Measurements from ENCODE around the gene PLEKHG4.

The PLEKHG4 gene

DNA sequence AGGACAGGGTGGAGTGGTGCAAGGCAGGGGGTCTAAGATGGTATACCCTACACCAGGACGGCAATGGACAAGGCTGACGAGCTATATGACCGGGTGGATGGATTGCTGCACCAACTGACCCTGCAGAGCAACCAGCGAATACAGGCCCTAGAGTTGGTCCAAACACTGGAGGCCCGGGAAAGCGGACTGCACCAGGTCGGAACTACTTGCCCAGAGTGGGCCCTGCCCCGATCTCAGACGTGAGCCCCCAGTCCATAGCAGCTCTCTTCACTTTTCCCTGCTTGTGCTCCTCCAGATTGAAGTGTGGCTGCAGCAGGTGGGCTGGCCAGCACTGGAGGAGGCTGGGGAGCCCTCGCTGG is 3.1 kb downstream of the PLEKHG4 start:
- no peaks in the 10 kb centered on the region for H3K9me3 ChIP-seq (replicated peaks in 1 of 2; ENCODE audit: control insufficient read depth in 2 of 2, insufficient read depth in 1 of 2, low read depth in 1 of 2, low read length in 2 of 2)
- no peak overlapping the region for H4K8ac ChIP-seq (ENCODE audit: low read depth, low read length)
- no peak overlapping the region for H3K4me2 ChIP-seq (ENCODE audit: insufficient read depth, low read length, poor library complexity, severe bottlenecking)
- no peak overlapping the region for H3K4me3 ChIP-seq (ENCODE audit: low read length in 2 of 2)
- no CpG with 5 or more reads among the region's 10 CpGs for WGBS, 2 donors (ENCODE audit: extremely low coverage in 2 of 2, insufficient read length in 2 of 2, insufficient replicate concordance in 1 of 2)
- peak overlapping the region; percentile 43 for H2AK5ac ChIP-seq (ENCODE audit: low read depth, low read length)
- H2BK12ac ChIP-seq (ENCODE audit: low read length), result no peak overlapping the region
- H3K79me1 ChIP-seq (ENCODE audit: low read depth, low read length), result no peaks in the 10 kb centered on the region
- H3K14ac ChIP-seq (ENCODE audit: low read length), result no peak overlapping the region
- H3K18ac ChIP-seq (ENCODE audit: low read length), result no peak overlapping the region
- peaks cover 0 to 69% (median 11%) of the 10 kb centered on the region in 3 experiments for H3K27me3 ChIP-seq (ENCODE audit: control insufficient read depth in 3 of 3, insufficient read depth in 3 of 3, low read depth in 1 of 3, low read length in 3 of 3)
- no peak overlapping the region for H3K9ac ChIP-seq (ENCODE audit: low read depth, low read length, poor library complexity)
- no peaks in the 10 kb centered on the region for H3K4me1 ChIP-seq (ENCODE audit: control insufficient read depth in 2 of 2, insufficient read depth in 1 of 2, low read depth in 1 of 2, low read length in 2 of 2)
- no peak for DNase-seq (ENCODE audit: low spot score)
- H3K23ac ChIP-seq (ENCODE audit: low read depth, low read length, poor library complexity), result peak overlapping the region; percentile 25
- no peak overlapping the region for H4K91ac ChIP-seq (ENCODE audit: low read depth, low read length, poor library complexity)
- no peak overlapping the region for H3K4ac ChIP-seq (ENCODE audit: low read length)
- H2BK15ac ChIP-seq (ENCODE audit: low read length), result no peak overlapping the region
- H2BK120ac ChIP-seq (ENCODE audit: low read depth, low read length), result no peak overlapping the region
- H3K27ac ChIP-seq (replicated peaks; ENCODE audit: low read length), result no peak overlapping the region
- no peak overlapping the region for H2AFZ ChIP-seq (ENCODE audit: low read length)
- no peak overlapping the region for H2BK5ac ChIP-seq (ENCODE audit: low read length)
- no peaks in the 10 kb centered on the region for H3K36me3 ChIP-seq (replicated peaks in 1 of 2; ENCODE audit: control insufficient read depth in 2 of 2, insufficient read depth in 2 of 2, low read length in 2 of 2)

DNA sequence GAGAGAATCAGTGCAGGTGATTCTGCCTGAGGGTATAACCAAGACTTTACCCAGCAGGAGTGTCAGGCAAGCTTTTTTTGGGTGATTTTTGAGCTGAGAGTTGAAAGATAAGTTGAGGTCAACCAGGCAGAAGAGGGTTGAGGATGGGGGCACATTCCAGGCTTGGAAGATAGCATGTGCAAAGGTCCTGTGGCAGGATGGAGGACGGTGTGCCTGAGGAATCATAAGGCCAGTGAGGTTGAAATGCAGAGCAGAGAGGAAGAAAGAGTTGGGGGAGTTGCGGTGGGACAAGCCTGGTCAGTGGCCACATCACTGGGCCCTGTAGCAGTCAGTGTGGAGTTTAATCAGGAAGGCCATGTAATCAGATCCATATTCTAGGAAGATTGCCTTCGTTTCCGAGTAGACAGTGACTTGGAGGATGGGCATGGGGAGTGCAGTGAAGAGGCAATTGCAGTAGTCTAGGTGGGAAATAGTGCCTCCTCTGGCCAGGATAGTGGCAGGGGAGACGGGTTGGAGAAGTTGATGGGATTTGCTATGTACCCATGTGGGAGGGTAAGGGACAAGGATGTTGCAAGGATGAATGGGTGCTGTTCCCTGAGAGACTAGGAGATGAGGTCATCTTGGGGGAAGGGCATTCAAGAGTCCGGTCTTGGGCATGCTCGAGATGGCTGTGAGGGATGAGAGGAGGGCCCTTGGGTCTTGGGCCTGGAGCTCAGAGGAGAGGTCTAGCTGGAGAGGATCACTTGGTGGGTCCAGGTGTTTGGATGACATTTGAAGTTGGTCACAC is 3.9 kb downstream of the PLEKHG4 start:
- no peak overlapping the region for H3K27ac ChIP-seq (replicated peaks; ENCODE audit: low read length)
- no peak overlapping the region for H3K18ac ChIP-seq (ENCODE audit: low read length)
- no peak overlapping the region for H3K4ac ChIP-seq (ENCODE audit: low read length)
- no peaks in the 10 kb centered on the region for H3K79me1 ChIP-seq (ENCODE audit: low read depth, low read length)
- H2BK5ac ChIP-seq (ENCODE audit: low read length), result no peak overlapping the region
- H3K4me1 ChIP-seq (ENCODE audit: control insufficient read depth in 2 of 2, insufficient read depth in 1 of 2, low read depth in 1 of 2, low read length in 2 of 2), result no peaks in the 10 kb centered on the region
- no peak overlapping the region for H2BK120ac ChIP-seq (ENCODE audit: low read depth, low read length)
- H3K23ac ChIP-seq (ENCODE audit: low read depth, low read length, poor library complexity), result no peak overlapping the region
- no peak overlapping the region for H3K14ac ChIP-seq (ENCODE audit: low read length)
- no CpG with 5 or more reads among the region's 7 CpGs for WGBS, 2 donors (ENCODE audit: extremely low coverage in 2 of 2, insufficient read length in 2 of 2, insufficient replicate concordance in 1 of 2)
- no peak for DNase-seq (ENCODE audit: low spot score)
- H2AFZ ChIP-seq (ENCODE audit: low read length), result no peak overlapping the region
- no peak overlapping the region for H3K4me3 ChIP-seq (ENCODE audit: low read length in 2 of 2)
- no peak overlapping the region for H2BK12ac ChIP-seq (ENCODE audit: low read length)
- peaks cover 0 to 64% (median 11%) of the 10 kb centered on the region in 3 experiments for H3K27me3 ChIP-seq (ENCODE audit: control insufficient read depth in 3 of 3, insufficient read depth in 3 of 3, low read depth in 1 of 3, low read length in 3 of 3)
- H4K8ac ChIP-seq (ENCODE audit: low read depth, low read length), result no peak overlapping the region
- H3K9ac ChIP-seq (ENCODE audit: low read depth, low read length, poor library complexity), result no peak overlapping the region
- H2AK5ac ChIP-seq (ENCODE audit: low read depth, low read length), result no peak overlapping the region
- no peak overlapping the region for H2BK15ac ChIP-seq (ENCODE audit: low read length)
- H3K4me2 ChIP-seq (ENCODE audit: insufficient read depth, low read length, poor library complexity, severe bottlenecking), result no peak overlapping the region
- no peak overlapping the region for H4K91ac ChIP-seq (ENCODE audit: low read depth, low read length, poor library complexity)
- no peaks in the 10 kb centered on the region for H3K9me3 ChIP-seq (replicated peaks in 1 of 2; ENCODE audit: control insufficient read depth in 2 of 2, insufficient read depth in 1 of 2, low read depth in 1 of 2, low read length in 2 of 2)
- no peaks in the 10 kb centered on the region for H3K36me3 ChIP-seq (replicated peaks in 1 of 2; ENCODE audit: control insufficient read depth in 2 of 2, insufficient read depth in 2 of 2, low read length in 2 of 2)

- no peak for DNase-seq (ENCODE audit: low spot score)
- Histone ChIP-seq H4K8ac (ENCODE audit: low read depth, low read length) (no peak overlapping the region), H3K14ac (ENCODE audit: low read length) (no peak overlapping the region), H3K27me3 (ENCODE audit: control insufficient read depth in 3 of 3, insufficient read depth in 3 of 3, low read depth in 1 of 3, low read length in 3 of 3) (peaks cover 0 to 57% (median 7%) of the 10 kb centered on the region in 3 experiments), H2BK120ac (ENCODE audit: low read depth, low read length) (no peak overlapping the region), H3K4me1 (ENCODE audit: control insufficient read depth in 2 of 2, insufficient read depth in 1 of 2, low read depth in 1 of 2, low read length in 2 of 2) (no peaks in the 10 kb centered on the region), H3K9ac (ENCODE audit: low read depth, low read length, poor library complexity) (no peak overlapping the region), H3K9me3 (replicated peaks in 1 of 2; ENCODE audit: control insufficient read depth in 2 of 2, insufficient read depth in 1 of 2, low read depth in 1 of 2, low read length in 2 of 2) (no peaks in the 10 kb centered on the region), H3K4me3 (ENCODE audit: low read length in 2 of 2) (no peak overlapping the region), H3K36me3 (replicated peaks in 1 of 2; ENCODE audit: control insufficient read depth in 2 of 2, insufficient read depth in 2 of 2, low read length in 2 of 2) (no peaks in the 10 kb centered on the region), H3K27ac (replicated peaks; ENCODE audit: low read length) (no peak overlapping the region), H3K4ac (ENCODE audit: low read length) (no peak overlapping the region), H2BK15ac (ENCODE audit: low read length) (peak overlapping the region; percentile 27), H2BK12ac (ENCODE audit: low read length) (no peak overlapping the region), H2BK5ac (ENCODE audit: low read length) (no peak overlapping the region), H3K18ac (ENCODE audit: low read length) (peak overlapping the region; percentile 9), H3K4me2 (ENCODE audit: insufficient read depth, low read length, poor library complexity, severe bottlenecking) (no peak overlapping the region), H2AFZ (ENCODE audit: low read length) (no peak overlapping the region), H3K23ac (ENCODE audit: low read depth, low read length, poor library complexity) (peak overlapping the region; percentile 5), H3K79me1 (ENCODE audit: low read depth, low read length) (no peaks in the 10 kb centered on the region), H2AK5ac (ENCODE audit: low read depth, low read length) (peak overlapping the region; percentile 49), H4K91ac (ENCODE audit: low read depth, low read length, poor library complexity) (no peak overlapping the region)
- WGBS, 2 donors (ENCODE audit: extremely low coverage in 2 of 2, insufficient read length in 2 of 2, insufficient replicate concordance in 1 of 2), result no CpG with 5 or more reads among the region's 21 CpGs
Measured at GRCh38 chr16:67283826-67284555, 4.7 kb downstream of the PLEKHG4 start.
